Measurements from ENCODE around the gene C1QA.

Gene C1QA

GRCh38 chr1:22625262-22625925 is 11.0 kb upstream of the C1QA start:
- TF ChIP-seq CTCF (conservative IDR thresholded peaks at IDR 0.05), result no peak
- no peak overlapping the region for H3K27ac ChIP-seq

GRCh38 chr1:22626237-22627157 is 9.9 kb upstream of the C1QA start:
- TF ChIP-seq CTCF (conservative IDR thresholded peaks at IDR 0.05), result no peak
- H3K27ac ChIP-seq, result no peak overlapping the region

- no peak for TF ChIP-seq CTCF (conservative IDR thresholded peaks at IDR 0.05)
- no peak for TF ChIP-seq ZFX (IDR thresholded peaks at IDR 0.05)
- H3K27ac ChIP-seq, result no peak overlapping the region
These were observed 9.1 kb upstream of the C1QA start for GRCh38 chr1:22627331-22627730.

GRCh38 chr1:22628698-22629444 is 7.6 kb upstream of the C1QA start:
- H3K27ac ChIP-seq, result no peak overlapping the region
- no peak for TF ChIP-seq ZFX (IDR thresholded peaks at IDR 0.05)
- no peak for TF ChIP-seq CTCF (conservative IDR thresholded peaks at IDR 0.05)

GRCh38 chr1:22629886-22630285 is 6.5 kb upstream of the C1QA start:
- no peak overlapping the region for H3K27ac ChIP-seq
- TF ChIP-seq ZFX (IDR thresholded peaks at IDR 0.05) (no peak), CTCF (conservative IDR thresholded peaks at IDR 0.05) (no peak)

GRCh38 chr1:22633697-22634463 is 2.5 kb upstream of the C1QA start:
- H3K27ac ChIP-seq, result no peak overlapping the region
- TF ChIP-seq ZFX (IDR thresholded peaks at IDR 0.05) (no peak), CTCF (conservative IDR thresholded peaks at IDR 0.05) (no peak)

Measured in C4-2B (cell line).